Measurements from ENCODE around the gene CRELD2. TPM values are rescaled to one million over a fixed set of nuclear protein-coding genes. Genes with fewer than 3 reads are reported as not detected.

Gene CRELD2
- total and polyA plus RNA-seq, 2 of the 13 experiments (the other 11 are each of a cell fraction or from before 2014, with no cell fraction given), result 17.2 to 44.7 TPM

DNA sequence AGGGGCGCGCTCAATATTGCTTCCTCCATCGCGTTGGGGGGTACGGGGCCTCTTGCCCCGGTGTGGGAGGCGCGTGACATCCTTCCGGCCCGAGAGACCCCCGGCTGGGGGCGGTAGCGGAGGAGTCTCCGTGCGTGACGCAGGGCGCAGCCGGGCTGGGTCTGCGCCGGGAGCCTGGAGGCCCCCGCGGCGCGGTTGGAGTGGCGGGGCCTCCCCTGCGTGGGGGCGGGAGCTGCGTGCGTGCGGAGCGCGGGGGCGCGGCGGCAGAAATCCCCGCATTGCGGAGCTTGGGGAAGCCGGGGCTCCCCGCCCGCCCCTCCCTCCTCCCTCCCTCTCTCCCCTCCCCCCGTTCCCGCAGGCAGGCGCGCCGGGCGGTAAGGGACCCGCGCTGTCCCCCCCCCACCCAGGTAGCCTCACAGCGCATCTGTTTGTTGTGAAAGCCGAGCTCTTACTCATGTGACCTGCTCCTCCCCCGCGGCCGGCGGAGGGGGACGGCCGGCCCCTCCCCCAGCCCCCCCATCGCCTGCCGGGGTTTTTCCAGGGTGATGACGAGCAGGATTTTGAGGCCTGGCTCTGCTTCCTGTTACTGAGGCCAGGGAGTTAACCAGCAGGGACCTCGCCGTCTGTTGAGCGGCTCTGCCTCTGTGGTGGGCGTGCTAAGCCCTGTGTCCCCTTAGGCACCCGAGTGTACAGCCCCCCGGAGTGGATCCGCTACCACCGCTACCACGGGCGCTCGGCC, 43.7 kb downstream of the CRELD2 start (continued):
- TF ChIP-seq, protein P1, sequence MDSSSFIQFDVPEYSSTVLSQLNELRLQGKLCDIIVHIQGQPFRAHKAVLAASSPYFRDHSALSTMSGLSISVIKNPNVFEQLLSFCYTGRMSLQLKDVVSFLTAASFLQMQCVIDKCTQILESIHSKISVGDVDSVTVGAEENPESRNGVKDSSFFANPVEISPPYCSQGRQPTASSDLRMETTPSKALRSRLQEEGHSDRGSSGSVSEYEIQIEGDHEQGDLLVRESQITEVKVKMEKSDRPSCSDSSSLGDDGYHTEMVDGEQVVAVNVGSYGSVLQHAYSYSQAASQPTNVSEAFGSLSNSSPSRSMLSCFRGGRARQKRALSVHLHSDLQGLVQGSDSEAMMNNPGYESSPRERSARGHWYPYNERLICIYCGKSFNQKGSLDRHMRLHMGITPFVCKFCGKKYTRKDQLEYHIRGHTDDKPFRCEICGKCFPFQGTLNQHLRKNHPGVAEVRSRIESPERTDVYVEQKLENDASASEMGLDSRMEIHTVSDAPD (CRISPR knock-in tag; IDR thresholded peaks at IDR 0.05), result no peak
- peak; percentile 80 for TF ChIP-seq SP5 (CRISPR knock-in tag; IDR thresholded peaks at IDR 0.05; ENCODE audit: borderline replicate concordance, low read depth)
- TF ChIP-seq POLR2AphosphoS2 (IDR thresholded peaks at IDR 0.05; ENCODE audit: low read depth, low read length), result no peak
- TF ChIP-seq, protein P2, sequence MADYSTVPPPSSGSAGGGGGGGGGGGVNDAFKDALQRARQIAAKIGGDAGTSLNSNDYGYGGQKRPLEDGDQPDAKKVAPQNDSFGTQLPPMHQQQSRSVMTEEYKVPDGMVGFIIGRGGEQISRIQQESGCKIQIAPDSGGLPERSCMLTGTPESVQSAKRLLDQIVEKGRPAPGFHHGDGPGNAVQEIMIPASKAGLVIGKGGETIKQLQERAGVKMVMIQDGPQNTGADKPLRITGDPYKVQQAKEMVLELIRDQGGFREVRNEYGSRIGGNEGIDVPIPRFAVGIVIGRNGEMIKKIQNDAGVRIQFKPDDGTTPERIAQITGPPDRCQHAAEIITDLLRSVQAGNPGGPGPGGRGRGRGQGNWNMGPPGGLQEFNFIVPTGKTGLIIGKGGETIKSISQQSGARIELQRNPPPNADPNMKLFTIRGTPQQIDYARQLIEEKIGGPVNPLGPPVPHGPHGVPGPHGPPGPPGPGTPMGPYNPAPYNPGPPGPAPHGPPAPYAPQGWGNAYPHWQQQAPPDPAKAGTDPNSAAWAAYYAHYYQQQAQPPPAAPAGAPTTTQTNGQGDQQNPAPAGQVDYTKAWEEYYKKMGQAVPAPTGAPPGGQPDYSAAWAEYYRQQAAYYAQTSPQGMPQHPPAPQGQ (CRISPR knock-in tag; IDR thresholded peaks at IDR 0.05; ENCODE audit: borderline replicate concordance), result no peak
- TF ChIP-seq, protein P3, sequence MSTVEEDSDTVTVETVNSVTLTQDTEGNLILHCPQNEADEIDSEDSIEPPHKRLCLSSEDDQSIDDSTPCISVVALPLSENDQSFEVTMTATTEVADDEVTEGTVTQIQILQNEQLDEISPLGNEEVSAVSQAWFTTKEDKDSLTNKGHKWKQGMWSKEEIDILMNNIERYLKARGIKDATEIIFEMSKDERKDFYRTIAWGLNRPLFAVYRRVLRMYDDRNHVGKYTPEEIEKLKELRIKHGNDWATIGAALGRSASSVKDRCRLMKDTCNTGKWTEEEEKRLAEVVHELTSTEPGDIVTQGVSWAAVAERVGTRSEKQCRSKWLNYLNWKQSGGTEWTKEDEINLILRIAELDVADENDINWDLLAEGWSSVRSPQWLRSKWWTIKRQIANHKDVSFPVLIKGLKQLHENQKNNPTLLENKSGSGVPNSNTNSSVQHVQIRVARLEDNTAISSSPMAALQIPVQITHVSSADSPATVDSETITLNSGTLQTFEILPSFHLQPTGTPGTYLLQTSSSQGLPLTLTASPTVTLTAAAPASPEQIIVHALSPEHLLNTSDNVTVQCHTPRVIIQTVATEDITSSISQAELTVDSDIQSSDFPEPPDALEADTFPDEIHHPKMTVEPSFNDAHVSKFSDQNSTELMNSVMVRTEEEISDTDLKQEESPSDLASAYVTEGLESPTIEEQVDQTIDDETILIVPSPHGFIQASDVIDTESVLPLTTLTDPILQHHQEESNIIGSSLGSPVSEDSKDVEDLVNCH (CRISPR knock-in tag; IDR thresholded peaks at IDR 0.05), result no peak
- TF ChIP-seq ATF7 (IDR thresholded peaks at IDR 0.05), result no peak
- TF ChIP-seq ATF7 (CRISPR knock-in tag; IDR thresholded peaks at IDR 0.05), result no peak
- no peak for TF ChIP-seq AHR (CRISPR knock-in tag; IDR thresholded peaks at IDR 0.05)
- TF ChIP-seq EED (CRISPR knock-in tag; IDR thresholded peaks at IDR 0.05), result no peak
- TF ChIP-seq, protein P4, sequence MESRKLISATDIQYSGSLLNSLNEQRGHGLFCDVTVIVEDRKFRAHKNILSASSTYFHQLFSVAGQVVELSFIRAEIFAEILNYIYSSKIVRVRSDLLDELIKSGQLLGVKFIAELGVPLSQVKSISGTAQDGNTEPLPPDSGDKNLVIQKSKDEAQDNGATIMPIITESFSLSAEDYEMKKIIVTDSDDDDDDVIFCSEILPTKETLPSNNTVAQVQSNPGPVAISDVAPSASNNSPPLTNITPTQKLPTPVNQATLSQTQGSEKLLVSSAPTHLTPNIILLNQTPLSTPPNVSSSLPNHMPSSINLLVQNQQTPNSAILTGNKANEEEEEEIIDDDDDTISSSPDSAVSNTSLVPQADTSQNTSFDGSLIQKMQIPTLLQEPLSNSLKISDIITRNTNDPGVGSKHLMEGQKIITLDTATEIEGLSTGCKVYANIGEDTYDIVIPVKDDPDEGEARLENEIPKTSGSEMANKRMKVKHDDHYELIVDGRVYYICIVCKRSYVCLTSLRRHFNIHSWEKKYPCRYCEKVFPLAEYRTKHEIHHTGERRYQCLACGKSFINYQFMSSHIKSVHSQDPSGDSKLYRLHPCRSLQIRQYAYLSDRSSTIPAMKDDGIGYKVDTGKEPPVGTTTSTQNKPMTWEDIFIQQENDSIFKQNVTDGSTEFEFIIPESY (CRISPR knock-in tag; IDR thresholded peaks at IDR 0.05), result 0 out of 2 replicates have a peak, but pooled peaks have one; percentile 12
- peak; percentile 47; the same call in 1 of the 2 replicates for TF ChIP-seq ELF3 (CRISPR knock-in tag; IDR thresholded peaks at IDR 0.05)
- TF ChIP-seq YY1 (IDR thresholded peaks at IDR 0.05; ENCODE audit: insufficient read depth, insufficient replicate concordance, low read depth, low read length), result peak; percentile 20
- TF ChIP-seq ZSCAN9 (CRISPR knock-in tag; IDR thresholded peaks at IDR 0.05; ENCODE audit: borderline replicate concordance), result no peak
- TF ChIP-seq MATR3 (CRISPR knock-in tag; IDR thresholded peaks at IDR 0.05), result no peak
- peak; percentile 59 for TF ChIP-seq SP4 (CRISPR knock-in tag; IDR thresholded peaks at IDR 0.05)
- no peak for TF ChIP-seq ZMYM2 (CRISPR knock-in tag; IDR thresholded peaks at IDR 0.05)
- no peak for TF ChIP-seq SMARCC2 (IDR thresholded peaks at IDR 0.05)
- TF ChIP-seq NRL (CRISPR knock-in tag; IDR thresholded peaks at IDR 0.05; ENCODE audit: borderline replicate concordance), result no peak; the same call in 1 of the 2 replicates
- TF ChIP-seq, protein P5, sequence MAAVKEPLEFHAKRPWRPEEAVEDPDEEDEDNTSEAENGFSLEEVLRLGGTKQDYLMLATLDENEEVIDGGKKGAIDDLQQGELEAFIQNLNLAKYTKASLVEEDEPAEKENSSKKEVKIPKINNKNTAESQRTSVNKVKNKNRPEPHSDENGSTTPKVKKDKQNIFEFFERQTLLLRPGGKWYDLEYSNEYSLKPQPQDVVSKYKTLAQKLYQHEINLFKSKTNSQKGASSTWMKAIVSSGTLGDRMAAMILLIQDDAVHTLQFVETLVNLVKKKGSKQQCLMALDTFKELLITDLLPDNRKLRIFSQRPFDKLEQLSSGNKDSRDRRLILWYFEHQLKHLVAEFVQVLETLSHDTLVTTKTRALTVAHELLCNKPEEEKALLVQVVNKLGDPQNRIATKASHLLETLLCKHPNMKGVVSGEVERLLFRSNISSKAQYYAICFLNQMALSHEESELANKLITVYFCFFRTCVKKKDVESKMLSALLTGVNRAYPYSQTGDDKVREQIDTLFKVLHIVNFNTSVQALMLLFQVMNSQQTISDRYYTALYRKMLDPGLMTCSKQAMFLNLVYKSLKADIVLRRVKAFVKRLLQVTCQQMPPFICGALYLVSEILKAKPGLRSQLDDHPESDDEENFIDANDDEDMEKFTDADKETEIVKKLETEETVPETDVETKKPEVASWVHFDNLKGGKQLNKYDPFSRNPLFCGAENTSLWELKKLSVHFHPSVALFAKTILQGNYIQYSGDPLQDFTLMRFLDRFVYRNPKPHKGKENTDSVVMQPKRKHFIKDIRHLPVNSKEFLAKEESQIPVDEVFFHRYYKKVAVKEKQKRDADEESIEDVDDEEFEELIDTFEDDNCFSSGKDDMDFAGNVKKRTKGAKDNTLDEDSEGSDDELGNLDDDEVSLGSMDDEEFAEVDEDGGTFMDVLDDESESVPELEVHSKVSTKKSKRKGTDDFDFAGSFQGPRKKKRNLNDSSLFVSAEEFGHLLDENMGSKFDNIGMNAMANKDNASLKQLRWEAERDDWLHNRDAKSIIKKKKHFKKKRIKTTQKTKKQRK (IDR thresholded peaks at IDR 0.05; ENCODE audit: low read length), result no peak

Measured in HepG2 (cell line).